GM12878 (cell line): ENCODE data around the gene PCK2. TPM values are rescaled to one million over a fixed set of nuclear protein-coding genes. Genes with fewer than 3 reads are reported as not detected.
A peak's percentile ranks its signal among the peaks of the same experiment; 100 is the strongest.

Source experiments
- ATAC-seq: fragments of 200-7000 bp; cut with Tn5 transposase; 3 replicates; pipeline ENCODE4 v1.9.1; 2020; ENCODE audit warnings: mild to moderate bottlenecking, moderate library complexity
- BruUV-seq: library from RNA; stranded (reverse); fragments of 400-500 nt; replicated peaks from 2 replicates; lab custom pipeline; 2021; lab: Mats Ljungman, UMichigan
- CTCF ChIA-PET: fragments of 300-600 bp; sonication (Branson Sonifier 250); formaldehyde crosslinking; extraction: SDS; loops from one replicate; lab custom pipeline; 2021; ENCODE audit warnings: inconsistent platforms; lab: Yijun Ruan, JAX
- POLR2A ChIA-PET: fragments of 350-600 bp; formaldehyde crosslinking; extraction: SDS; loops from one replicate; lab custom pipeline; 2021; ENCODE audit warnings: inconsistent platforms; lab: Charles Lee
- RAD21 ChIA-PET: fragments of 300-600 bp; sonication (Branson Sonifier 250); formaldehyde crosslinking; loops from one replicate; lab custom pipeline; 2023; ENCODE audit warnings: antibody characterized with exemption; ENCODE audit not compliant: unreplicated experiment; lab: Charles Lee
- SMC1A ChIA-PET: fragments of 300-600 bp; sonication (Branson Sonifier 250); formaldehyde crosslinking; loops from one replicate; lab custom pipeline; 2023; ENCODE audit not compliant: unreplicated experiment, uncharacterized antibody; lab: Charles Lee
- DNase-seq: peaks from one replicate; pipeline ENCODE4 v3.0.0-alpha.2; 2011; ENCODE audit warnings: low read depth, low spot score
- FAIRE-seq: peaks from 3 replicates; lab custom pipeline; 2011; peaks lifted over from hg19 to GRCh38; lab: Jason Lieb, UNC
- H2AFZ ChIP-seq: 2 replicates; pipeline ENCODE4 v1.6.0; 2011; ENCODE audit warnings: low read depth, low read length, control low read depth; ENCODE audit not compliant: control insufficient read depth
- H3K27ac ChIP-seq: 2 replicates; pipeline ENCODE4 v1.5.1; 2011; ENCODE audit warnings: control low read depth; ENCODE audit not compliant: control insufficient read depth, insufficient read depth
- H3K27me3 ChIP-seq, 2 experiments: replicated peaks in 1 of 2; 2 replicates each; pipeline versions ENCODE4 v1.6.0 to v1.6.1; 2011; ENCODE audit warnings: low read length in 1 of 2; ENCODE audit not compliant: control insufficient read depth in 2 of 2, insufficient read depth in 2 of 2
- H3K36me3 ChIP-seq, 2 experiments: 2 replicates each; pipeline ENCODE4 v1.5.1; 2011; ENCODE audit warnings: low read length in 1 of 2; ENCODE audit not compliant: control insufficient read depth in 2 of 2, insufficient read depth in 2 of 2
- H3K4me1 ChIP-seq: 2 replicates; pipeline ENCODE4 v1.6.1; 2011; ENCODE audit warnings: mild to moderate bottlenecking, low read length, moderate library complexity, mixed read lengths; ENCODE audit not compliant: control insufficient read depth, insufficient read depth
- H3K4me2 ChIP-seq: 2 replicates; pipeline ENCODE4 v1.6.0; 2011; ENCODE audit warnings: control low read depth; ENCODE audit not compliant: control insufficient read depth, insufficient read depth
- H3K4me3 ChIP-seq: fragments of 200-600 bp; sonication (generic); 2 replicates; pipeline ENCODE4 v1.5.1; 2016
- H3K79me2 ChIP-seq: 2 replicates; pipeline ENCODE4 v1.6.0; 2011; ENCODE audit warnings: low read length; ENCODE audit not compliant: control insufficient read depth, insufficient read depth
- H3K9ac ChIP-seq: 2 replicates; pipeline ENCODE4 v1.8.0; 2011; ENCODE audit warnings: low read length, control low read depth, mixed read lengths; ENCODE audit not compliant: control insufficient read depth, insufficient read depth
- H3K9me3 ChIP-seq: replicated peaks from 3 replicates; pipeline ENCODE4 v1.5.1; 2011; ENCODE audit warnings: mild to moderate bottlenecking, low read length; ENCODE audit not compliant: control insufficient read depth, insufficient read depth
- H4K20me1 ChIP-seq: 2 replicates; pipeline ENCODE4 v1.6.0; 2011; ENCODE audit not compliant: control insufficient read depth, insufficient read depth
- E4F1 ChIP-seq: fragments of 450-650 bp; IDR thresholded peaks from 2 replicates; pipeline ENCODE4 v1.6.1; 2018; ENCODE audit warnings: borderline replicate concordance, mild to moderate bottlenecking; ENCODE audit not compliant: partially characterized antibody
- MXI1 ChIP-seq: fragments of 150-350 bp; IDR thresholded peaks from 2 replicates; pipeline ENCODE4 v1.6.1; 2011; ENCODE audit warnings: low read depth, mild to moderate bottlenecking, inconsistent platforms, low read length, improper control_type of control experiment
- POLR2AphosphoS5 ChIP-seq: IDR thresholded peaks from 2 replicates; pipeline ENCODE4 v1.6.1; 2011; ENCODE audit warnings: mild to moderate bottlenecking, low read length, inconsistent platforms
- WGBS: methylation state at CpG from one replicate; pipeline ENCODE4 v1.1.6; 2016; ENCODE audit warnings: low lambda C conversion rate; ENCODE audit not compliant: insufficient replicate concordance, insufficient coverage; ENCODE audit errors: missing lambda C conversion rate; 5-methylcytosine and 5-hydroxymethylcytosine counted together
- in situ Hi-C: fragments of 300-500 bp; cut with MboI; formaldehyde crosslinking; loops from 9 replicates; pipeline ENCODE4 v1.14.3; 2018; ENCODE audit warnings: mixed read lengths
- intact Hi-C: fragments of 100-400 bp; cut with micrococcal nuclease; formaldehyde crosslinking; loops from one replicate; pipeline ENCODE4 v1.14.2; 2022; ENCODE audit not compliant: unreplicated experiment
- polyA plus RNA-seq, 11 experiments: library from polyadenylated mRNA; depleted of rRNA in 4 of 11; unstranded in 6 of 11; stranded (reverse) in 5 of 11; fragments of >200 nt; fragmentation: Nextera tagmentation in 4 of 11; fragmentation: Illumina TruSeq in 1 of 11; extraction: Ambion mirVana in 4 of 11; extraction: Trizol in 1 of 11; gene quantifications; 1 replicate in 1 of 11; 2 replicates in 10 of 11; pipeline versions ENCODE4 v1.2.1 to v1.2.3, GENCODE V29; 2011 to 2016; ENCODE audit warnings: inconsistent platforms in 2 of 11, missing spikeins in 2 of 11, low read depth in 1 of 11
- total RNA-seq, 4 experiments: library from RNA; depleted of rRNA in 3 of 4; stranded (reverse); fragments of >200 nt in 3 of 4; fragmentation: Illumina TruSeq in 1 of 4; extraction: Trizol in 1 of 4; gene quantifications; 2 replicates each; pipeline versions ENCODE4 v1.2.1 to v1.2.3, GENCODE V29; 2013 to 2021
- TF ChIP-seq, protein P1 (sequence below): IDR thresholded peaks from 2 replicates; pipeline ENCODE4 v1.6.1; 2011; ENCODE audit warnings: mild to moderate bottlenecking, low read depth, low read length, moderate library complexity; ENCODE audit not compliant: insufficient replicate concordance

The PCK2 gene
- total and polyA plus RNA-seq, 10 of the 15 experiments (the other 5 are each of a cell fraction or from before 2014, with no cell fraction given) = 6.6 to 110 (median 44.6) TPM

DNA sequence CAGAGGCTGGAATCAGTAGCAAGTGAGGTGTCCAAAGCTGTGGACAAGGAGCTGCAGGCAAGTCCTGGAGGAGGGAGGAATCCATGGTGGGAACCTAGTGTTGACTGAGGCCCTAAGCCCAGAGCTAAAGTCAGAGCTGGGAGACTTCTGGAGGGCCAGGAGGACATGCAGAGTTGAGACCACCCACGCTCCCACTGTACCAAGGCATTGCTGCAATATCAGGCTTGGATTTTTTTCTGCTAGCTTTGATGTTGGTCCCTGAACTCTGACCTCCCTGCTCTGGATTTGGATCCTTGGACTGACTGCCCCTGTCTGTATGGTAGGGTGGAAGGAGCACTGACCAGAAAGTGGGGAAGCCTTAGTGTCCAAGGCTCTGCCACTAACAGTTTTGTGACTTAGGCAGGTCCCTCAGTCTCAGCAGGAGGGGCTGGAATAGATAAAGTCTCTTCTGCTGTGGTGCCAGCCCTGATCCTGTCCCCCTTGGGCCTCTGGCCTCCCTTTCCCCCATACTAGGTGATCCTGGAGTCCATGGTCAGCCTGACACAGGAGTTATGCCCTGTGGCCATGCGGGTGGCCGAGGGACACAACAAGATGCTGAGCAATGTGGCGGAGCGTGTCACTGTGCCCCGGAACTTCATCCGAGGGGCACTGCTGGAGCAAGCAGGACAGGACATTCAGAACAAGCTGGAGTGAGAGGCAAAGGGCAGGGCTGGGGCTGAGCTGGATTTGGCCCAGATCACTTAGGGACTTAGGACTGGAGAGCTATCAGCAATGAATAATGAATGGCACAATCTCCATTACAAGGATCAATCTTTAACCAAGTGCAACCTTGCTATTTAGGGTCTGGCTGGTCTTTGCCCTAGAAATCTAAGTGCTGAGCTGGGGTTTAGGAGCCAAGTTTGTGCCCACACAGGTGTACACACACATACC, 32.9 kb upstream of the PCK2 start:
- no peak overlapping the region for H3K4me2 ChIP-seq
- no peak overlapping the region for H2AFZ ChIP-seq
- no TSS peak for BruUV-seq
- TF ChIP-seq MXI1 (no peak), POLR2AphosphoS5 (no peak), E4F1 (peak; percentile 27)
- TF ChIP-seq, protein P1, sequence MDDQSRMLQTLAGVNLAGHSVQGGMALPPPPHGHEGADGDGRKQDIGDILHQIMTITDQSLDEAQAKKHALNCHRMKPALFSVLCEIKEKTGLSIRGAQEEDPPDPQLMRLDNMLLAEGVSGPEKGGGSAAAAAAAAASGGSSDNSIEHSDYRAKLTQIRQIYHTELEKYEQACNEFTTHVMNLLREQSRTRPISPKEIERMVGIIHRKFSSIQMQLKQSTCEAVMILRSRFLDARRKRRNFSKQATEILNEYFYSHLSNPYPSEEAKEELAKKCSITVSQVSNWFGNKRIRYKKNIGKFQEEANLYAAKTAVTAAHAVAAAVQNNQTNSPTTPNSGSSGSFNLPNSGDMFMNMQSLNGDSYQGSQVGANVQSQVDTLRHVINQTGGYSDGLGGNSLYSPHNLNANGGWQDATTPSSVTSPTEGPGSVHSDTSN = no peak
- TF ChIP-seq, all 136 proteins: peak for 1
- no peak overlapping the region for H3K27ac ChIP-seq
- H3K9me3 ChIP-seq = no peaks in the 10 kb centered on the region
- no peak overlapping the region for H3K4me3 ChIP-seq
- intact Hi-C loops = no loop called here
- ChIA-PET POLR2A (interaction anchor here (0.9 to 1.7 kb wide), 3 partner anchors 18 to 20 kb away, joined by 3 to 4 read pairs (median 3); no protein-coding TSS in a partner anchor), CTCF (interaction anchor here (1.0 to 2.7 kb wide), 7 partner anchors 9 to 47 kb away, joined by 3 to 23 read pairs (median 8); partner anchors contain the start of gene PCK2), SMC1A (interaction anchor here (0.6 to 2.5 kb wide), 6 partner anchors 9 to 77 kb away, joined by 3 to 14 read pairs (median 3); partner anchors contain the start of gene CARMIL3), RAD21 (interaction anchor here (0.9 to 7.2 kb wide), 5 partner anchors 31 to 99 kb away, joined by 3 to 140 read pairs (median 3); partner anchors contain the start of genes IRF9 and PCK2)
- FAIRE-seq (no peak), ATAC-seq (no peak), DNase-seq (no peak)
- H3K79me2 ChIP-seq = no peaks in the 10 kb centered on the region
- no peaks in the 10 kb centered on the region for H4K20me1 ChIP-seq
- H3K4me1 ChIP-seq = no peaks in the 10 kb centered on the region
- in situ Hi-C loops = no loop called here
- H3K36me3 ChIP-seq = no peaks in the 10 kb centered on the region
- 60% methylated on average over 7 of the region's 7 CpGs for WGBS
- no peaks in the 10 kb centered on the region; a peak in 2 of 4 replicates for H3K27me3 ChIP-seq
- H3K9ac ChIP-seq = no peak overlapping the region
